ENCODE data around the gene DMBX1.

DMBX1 gene

DNA sequence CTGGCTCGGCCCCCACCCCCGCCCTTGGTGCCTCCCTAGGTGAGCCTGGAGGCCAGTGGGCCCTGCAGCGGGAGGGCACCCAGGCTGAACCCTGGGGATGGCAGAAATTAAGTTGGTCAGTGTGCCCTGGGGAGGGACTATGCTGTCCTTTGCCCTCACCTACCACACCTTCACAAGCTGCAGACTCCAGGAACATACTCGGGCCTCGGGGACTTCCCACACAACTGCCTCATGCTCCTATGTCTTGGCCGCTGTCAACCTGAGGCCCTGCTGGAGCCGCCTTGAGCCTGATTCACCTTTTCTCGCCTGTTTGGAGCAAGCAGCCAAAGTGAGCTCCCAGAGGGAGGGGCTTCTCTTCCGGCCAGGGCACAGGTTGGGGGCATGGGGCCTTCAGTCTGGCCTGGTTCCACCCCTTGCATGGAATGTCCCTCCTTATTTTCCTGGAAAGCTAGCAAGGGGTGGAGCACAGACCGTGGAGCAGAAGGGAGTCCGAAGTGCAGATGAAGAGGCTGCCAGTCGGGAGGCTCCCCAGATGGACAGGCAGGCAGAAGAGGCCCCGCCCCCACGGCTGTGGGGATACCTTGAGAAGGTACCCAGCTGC lies 37.2 kb downstream of the DMBX1 start:
- peak; percentile 67 for DNase-seq

DNA sequence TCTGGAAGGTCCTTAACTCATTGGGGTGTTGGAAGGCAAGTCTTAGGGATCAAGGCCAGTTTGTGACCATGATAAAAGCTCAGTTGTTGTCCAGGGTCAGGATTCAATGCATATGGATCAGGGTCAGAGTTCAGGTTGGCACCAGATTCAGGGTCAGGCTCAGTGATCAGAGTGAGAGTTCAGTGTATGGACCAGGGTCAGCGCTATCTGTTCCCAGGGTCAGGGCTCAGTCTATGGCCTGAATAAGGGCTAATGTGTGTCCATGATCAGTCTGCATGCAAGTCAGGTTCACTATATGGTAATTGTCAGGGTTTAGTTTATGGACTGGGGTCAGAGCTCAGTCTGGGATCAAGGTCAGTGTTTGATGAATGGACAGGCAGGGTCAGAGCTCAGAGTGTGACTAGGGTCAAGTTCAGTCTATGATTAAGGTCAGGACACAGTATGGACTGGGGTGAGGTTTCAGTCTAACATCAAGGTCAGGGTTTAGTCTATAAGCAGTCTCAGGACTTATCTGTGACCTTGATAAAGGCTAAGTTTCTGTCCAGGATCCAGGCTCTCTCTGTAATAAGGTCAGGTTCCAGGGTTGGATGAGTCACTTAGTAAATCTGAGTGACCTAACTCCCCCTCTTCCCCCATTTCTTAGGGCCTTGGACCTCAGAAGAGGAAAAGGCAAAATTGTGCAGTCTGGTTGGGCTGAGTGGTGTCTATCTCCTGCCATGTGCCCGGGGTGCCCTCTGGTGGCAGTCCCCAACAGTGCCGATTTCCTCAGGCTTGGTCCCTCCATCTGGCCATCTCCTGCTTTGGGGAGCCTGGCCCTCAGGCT lies 38.0 kb downstream of the DMBX1 start:
- peak; percentile 91 for DNase-seq

DNA sequence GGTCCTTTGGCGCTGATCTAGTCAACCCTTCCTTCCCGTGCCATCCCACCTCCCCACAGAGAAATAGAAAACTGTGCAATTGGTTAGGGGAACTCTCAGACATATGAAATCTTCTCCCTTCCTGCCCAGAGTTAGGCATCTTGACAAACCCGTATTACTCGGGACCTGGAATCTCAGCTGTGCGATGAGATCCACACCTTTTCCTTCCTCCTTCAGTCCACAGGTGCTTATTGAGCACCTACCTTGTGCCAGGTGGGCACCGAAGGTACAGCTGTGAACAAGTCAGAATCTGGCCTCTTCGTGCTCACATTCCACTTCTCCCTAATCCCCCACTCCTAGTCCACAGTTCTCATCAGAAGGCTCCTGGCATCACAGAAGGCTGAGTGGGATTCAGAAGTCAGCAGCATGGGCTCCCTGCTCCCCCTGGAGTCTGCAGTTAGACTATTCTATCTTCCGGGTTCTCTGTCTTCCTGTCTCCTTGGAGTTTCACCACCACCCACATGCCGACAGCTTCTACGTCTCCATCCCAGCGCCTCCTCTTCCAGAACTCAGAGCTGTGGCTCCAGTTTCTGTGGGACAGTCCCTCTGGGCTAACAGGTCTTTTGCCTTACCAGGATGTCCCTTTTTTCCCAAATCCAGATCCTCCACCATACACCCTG lies 38.8 kb downstream of the DMBX1 start:
- DNase-seq = peak; percentile 86

DNA sequence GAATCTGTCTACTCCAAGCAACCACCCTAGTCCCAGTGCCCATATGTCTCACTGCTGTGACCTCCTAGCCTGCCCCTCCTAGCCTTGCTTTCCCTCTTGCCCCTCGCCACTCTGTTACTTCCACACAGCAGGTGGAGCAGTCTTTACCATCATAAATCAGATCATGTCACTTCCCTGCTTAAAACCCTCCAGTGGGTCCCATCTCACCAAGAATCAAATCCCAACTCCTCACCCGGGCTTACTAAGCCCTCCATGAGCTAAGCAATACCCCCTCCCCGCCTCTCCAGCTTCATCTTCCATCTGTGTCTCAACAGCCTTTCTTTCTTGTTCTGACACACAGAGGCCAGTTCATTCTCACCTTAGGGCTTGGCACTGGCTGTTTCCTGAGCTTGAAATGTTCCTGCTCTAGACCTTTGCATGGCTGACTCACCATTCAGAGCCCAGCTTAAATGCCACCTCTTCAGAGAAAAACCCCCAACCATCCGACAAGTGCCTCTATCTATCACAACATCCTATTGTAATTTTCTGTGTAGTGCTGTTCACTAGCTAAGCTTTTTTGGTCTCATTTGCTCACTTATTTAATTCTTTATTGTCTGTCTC lies 39.5 kb downstream of the DMBX1 start:
- DNase-seq = peak; percentile 96

DNA sequence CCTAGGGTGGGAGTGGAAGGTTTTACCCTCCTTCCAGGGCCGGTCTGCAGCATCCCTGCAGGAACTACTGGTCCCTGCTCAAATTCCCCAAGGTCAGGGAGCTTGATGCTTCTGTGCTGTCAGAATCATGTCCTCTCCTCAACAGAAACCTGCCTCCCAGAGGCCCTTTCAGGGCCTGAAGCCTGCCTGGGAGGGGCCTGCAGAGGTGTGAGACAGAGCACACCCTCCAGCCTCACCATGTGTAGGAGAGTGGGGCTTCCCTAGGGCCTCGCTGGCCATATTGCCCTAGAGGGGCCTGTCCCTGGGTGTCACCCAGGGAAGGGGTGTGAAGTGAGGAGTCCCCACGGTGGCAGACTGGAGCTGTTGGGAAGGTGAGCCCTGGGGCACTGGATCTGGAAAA lies 40.7 kb downstream of the DMBX1 start:
- no peak for DNase-seq

DNA sequence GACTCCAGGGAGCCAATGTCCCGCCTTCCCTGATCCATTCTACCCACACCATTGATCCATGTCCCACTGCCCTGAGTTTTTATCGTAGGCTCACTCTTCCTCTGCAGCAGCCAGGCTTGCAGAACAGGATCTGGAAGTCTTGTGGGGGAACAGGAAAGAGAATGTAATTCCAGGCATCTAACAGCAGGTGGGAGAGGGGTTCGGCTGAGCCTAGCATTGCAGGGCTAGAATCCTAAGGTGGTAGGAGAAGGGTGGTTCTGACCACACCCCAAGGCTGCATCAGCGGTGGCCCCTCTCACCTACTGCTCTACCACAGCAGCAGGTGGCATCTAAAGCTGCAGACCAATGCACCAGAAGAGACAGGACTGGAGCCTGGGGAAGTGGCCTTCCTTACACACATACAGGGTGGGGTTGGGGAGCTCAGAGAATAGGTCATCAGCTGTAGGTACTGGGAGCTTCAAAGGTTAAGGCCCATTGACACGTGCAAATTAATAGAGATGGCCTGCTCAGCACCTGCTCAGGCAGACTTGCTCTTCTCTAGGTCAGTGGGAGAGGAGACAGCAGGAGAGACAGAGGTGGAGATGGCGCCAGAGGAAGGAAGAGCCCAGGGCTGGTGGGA lies 41.3 kb downstream of the DMBX1 start:
- peak; percentile 37 for DNase-seq

DNA sequence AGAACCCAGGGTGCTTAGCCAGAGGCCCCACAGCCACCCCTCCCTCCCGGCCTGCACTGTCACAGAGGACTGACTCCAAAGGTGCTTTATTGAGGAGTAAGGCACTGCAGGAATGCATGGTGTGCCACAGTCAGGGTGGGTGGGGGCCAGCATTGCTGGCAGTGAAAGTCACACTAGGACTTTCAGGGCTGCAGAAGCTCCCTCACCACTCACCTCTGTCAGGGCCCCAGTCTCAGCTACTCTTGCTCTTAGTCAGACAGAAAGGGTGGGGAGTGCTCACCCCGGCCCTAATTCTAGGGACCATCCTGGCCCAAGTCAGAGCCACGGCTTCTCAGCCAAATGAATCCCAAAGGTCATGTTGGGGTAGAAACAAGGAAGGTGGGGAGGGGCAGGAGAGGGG lies 42.5 kb downstream of the DMBX1 start:
- DNase-seq = no peak

DNA sequence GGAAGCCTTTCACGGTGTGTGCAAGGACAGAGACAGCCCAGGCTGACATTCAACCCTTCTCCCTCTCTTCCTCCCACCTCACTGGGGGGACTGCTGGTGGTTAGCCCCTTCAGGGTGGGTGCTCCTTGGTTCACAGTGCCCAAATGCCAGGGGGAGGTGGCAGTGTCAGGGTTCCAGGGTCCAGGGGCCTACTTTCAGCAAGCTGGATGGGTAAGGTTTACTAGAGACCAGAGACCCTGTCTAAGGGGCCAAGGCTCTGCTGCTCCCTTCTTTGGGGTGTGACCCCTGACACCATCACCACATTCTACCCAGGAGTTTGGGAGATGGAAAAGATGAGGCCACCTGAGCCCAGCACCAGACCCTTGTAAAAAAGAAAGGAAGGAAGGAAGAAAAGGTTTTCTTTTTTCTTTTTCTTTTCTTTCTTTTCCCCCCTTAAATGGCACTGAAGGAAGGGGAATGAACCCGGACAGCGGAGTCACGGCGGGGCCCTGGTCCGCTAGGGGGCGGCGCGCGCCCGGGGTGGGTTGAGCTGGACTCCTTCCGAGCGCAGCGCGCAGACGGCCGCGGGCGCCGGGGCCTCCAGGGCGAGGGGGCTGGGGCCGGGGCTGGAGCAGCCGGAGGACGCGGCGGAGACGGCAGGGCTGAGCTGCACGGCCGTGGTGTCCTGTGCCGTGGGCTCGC lies 43.0 kb downstream of the DMBX1 start:
- peak; percentile 81 for DNase-seq

DNA sequence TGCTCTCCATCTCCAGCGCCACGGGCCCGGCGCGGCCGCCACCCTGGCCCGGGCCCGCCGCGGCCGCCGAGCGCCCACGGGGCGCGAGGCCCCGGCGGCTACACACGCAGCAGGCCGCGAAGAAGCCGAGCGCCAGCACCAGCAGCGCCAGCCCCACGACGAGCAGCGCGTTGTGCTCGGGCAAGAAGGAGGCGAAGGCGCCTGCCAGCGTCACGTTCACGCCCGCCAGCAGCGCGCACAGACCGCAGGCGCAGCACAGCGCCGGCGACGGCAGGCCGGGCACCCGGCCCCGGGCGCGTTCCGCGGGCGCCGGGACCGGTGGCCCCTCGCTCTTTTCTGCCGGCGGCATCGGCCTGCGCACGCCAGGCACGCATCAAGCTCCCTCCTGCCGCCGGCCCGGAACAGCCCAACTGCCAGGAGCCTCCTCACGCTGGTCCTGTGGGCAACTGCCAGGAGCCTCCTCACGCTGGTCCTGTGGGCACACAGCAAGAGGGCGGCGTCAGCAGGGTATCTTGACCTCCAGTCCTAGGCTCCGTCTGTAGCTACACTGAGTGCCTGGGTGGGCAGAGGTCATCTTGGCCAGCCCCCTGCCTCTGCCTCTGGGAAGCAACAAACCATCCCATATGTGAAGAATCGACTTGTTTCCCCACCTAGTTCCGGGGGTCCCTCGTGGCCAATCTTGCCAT lies 43.7 kb downstream of the DMBX1 start:
- no peak for DNase-seq

DNA sequence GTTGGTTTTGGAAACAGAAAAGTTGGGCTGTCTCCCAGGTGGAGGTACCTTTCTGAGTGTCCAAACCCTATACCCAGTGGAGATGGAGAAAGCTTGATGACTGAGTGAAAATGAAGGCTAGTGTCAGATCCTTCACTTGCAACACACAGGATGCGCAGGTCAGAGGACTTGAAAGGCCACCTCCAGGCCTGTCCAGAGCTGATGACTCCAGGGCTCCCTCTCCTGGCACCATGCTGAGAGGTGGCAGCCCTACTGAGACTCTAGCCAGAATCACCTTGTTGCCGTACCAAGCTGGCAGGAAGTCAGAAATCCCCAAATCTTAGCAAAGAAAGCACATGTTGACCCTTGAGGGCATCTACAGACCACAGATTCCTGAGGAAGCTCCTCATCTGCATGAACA lies 45.4 kb downstream of the DMBX1 start:
- peak; percentile 52 for DNase-seq

DNA sequence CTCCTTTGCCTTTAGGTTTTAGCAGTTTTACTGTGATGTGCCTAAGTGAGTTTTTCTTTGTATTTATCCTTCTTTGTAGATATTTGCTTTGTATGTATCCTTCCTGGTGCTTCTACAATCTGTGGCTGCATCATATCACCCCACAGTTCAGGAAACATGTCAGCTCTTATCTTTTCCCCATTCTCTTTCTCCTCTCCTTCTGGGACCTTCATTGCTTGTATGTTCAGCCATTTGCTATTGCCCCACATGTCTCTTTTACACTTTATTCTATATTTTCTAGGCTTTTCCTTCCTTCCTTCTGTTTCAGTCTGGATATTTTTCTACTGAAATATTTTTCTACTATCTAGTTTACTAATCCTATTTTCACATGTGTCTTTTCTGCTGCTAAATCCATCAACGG lies 46.9 kb downstream of the DMBX1 start:
- no peak for DNase-seq

DNA sequence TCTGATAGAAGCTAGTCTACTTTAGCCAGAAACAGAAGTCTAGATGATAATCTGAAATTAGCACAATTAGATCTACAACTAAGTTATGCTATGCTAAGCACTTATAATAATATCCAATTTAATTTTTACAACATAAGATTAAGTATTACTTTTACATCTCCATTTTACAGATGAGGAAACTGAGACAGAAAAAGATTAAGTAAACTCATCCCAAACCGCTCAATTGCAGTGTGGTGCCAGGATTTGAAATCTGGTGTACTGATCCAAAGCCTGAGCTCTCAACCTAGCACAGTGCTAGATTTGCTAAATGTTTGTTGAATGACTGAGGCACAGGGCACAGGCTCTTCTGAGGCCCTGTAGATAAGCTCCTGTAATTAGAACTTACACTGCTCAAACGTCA lies 48.0 kb downstream of the DMBX1 start:
- no peak for DNase-seq

DNA sequence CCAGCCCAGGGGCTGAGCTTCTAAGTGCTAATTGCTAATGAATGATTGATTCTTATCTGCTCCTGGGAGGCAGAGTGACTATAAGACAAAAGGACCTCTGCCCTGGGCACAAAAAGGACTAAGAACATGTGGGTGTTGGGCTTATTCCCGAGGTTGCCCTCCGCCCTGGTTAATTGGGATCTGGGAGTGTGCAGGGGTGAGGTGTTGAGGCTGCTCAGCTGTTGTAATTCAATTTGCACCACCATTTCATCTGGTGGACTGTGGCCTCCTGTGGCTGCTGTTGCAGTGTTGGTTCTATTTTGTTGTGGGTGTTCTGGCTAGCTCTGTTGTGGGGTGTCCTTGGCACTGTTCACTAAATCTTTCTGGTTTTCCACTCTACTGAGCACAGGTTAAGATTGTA lies 48.5 kb downstream of the DMBX1 start:
- peak; percentile 32 for DNase-seq

Data from NCI-H82 (cell line).